HepG2 (cell line): ENCODE data around the gene NAALADL1. TPM values are rescaled to one million over a fixed set of nuclear protein-coding genes. Genes with fewer than 3 reads are reported as not detected.

Experiments used
- CHCHD3 ChIP-seq: sonication (generic); formaldehyde crosslinking; IDR thresholded peaks from 2 replicates; pipeline ENCODE4 v1.8.0; 2022; ENCODE audit warnings: mild to moderate bottlenecking, missing genetic modification reagents, moderate library complexity
- IKZF4 ChIP-seq: sonication (generic); formaldehyde crosslinking; IDR thresholded peaks from 2 replicates; pipeline ENCODE4 v1.5.1; 2020; ENCODE audit warnings: borderline replicate concordance, mild to moderate bottlenecking, low read depth, missing genetic modification reagents; ENCODE audit errors: not compliant biosample characterization
- MTERF4 ChIP-seq: sonication (generic); formaldehyde crosslinking; IDR thresholded peaks from 2 replicates; pipeline ENCODE4 v1.8.0; 2023; ENCODE audit warnings: mild to moderate bottlenecking, missing genetic modification reagents
- RFX1 ChIP-seq: fragments of 450-650 bp; IDR thresholded peaks from 2 replicates; pipeline ENCODE4 v1.6.1; 2017
- SIN3B ChIP-seq: fragments of 150-350 bp; IDR thresholded peaks from 2 replicates; pipeline ENCODE4 v1.6.1; 2014; ENCODE audit warnings: low read length
- SRY ChIP-seq: sonication (generic); formaldehyde crosslinking; IDR thresholded peaks from 2 replicates; pipeline ENCODE4 v1.8.0; 2022; ENCODE audit warnings: mild to moderate bottlenecking, missing genetic modification reagents
- TEAD2 ChIP-seq: sonication (generic); formaldehyde crosslinking; IDR thresholded peaks from 2 replicates; pipeline ENCODE4 v1.9.0; 2021; ENCODE audit warnings: missing genetic modification reagents
- ZNF12 ChIP-seq: sonication (generic); formaldehyde crosslinking; IDR thresholded peaks from 2 replicates; pipeline ENCODE4 v1.5.0; 2020; ENCODE audit warnings: missing genetic modification reagents
- ZNF225 ChIP-seq: sonication (generic); formaldehyde crosslinking; IDR thresholded peaks from 2 replicates; pipeline ENCODE4 v1.4.0; 2020; ENCODE audit warnings: mild to moderate bottlenecking, missing genetic modification reagents
- ZNF333 ChIP-seq: sonication (generic); formaldehyde crosslinking; IDR thresholded peaks from 2 replicates; pipeline ENCODE4 v1.4.0; 2020; ENCODE audit warnings: mild to moderate bottlenecking, missing genetic modification reagents, borderline replicate concordance
- ZNF33B ChIP-seq: sonication (generic); formaldehyde crosslinking; IDR thresholded peaks from 2 replicates; pipeline ENCODE4 v1.5.1; 2020; ENCODE audit warnings: mild to moderate bottlenecking, missing genetic modification reagents
- ZNF878 ChIP-seq: sonication (generic); formaldehyde crosslinking; IDR thresholded peaks from 2 replicates; pipeline ENCODE4 v1.8.1; 2023; ENCODE audit warnings: mild to moderate bottlenecking, missing genetic modification reagents, moderate library complexity
- polyA plus RNA-seq, 8 experiments: library from polyadenylated mRNA; depleted of rRNA in 3 of 8; stranded (reverse) in 7 of 8; unstranded in 1 of 8; fragments of >200 nt; fragmentation: Illumina TruSeq in 4 of 8; extraction: Trizol in 4 of 8; gene quantifications; 2 replicates each; pipeline versions ENCODE4 v1.2.1 to v1.2.3, GENCODE V29; 2011 to 2016; ENCODE audit warnings: low read depth in 4 of 8, missing spikeins in 1 of 8, mixed read lengths in 1 of 8; ENCODE audit not compliant: insufficient read depth in 1 of 8
- total RNA-seq, 5 experiments: library from RNA; depleted of rRNA; stranded (reverse); fragments of >200 nt; fragmentation: Illumina TruSeq; extraction: Trizol; gene quantifications; 2 replicates each; pipeline ENCODE4 v1.2.3, GENCODE V29; 2016; ENCODE audit warnings: low read depth in 1 of 5
- TF ChIP-seq, protein P1 (sequence below): IDR thresholded peaks from 2 replicates; pipeline ENCODE4 v1.6.1; 2016; ENCODE audit warnings: low read depth, missing genetic modification reagents, missing compliant biosample characterization
- TF ChIP-seq, protein P2 (sequence below): sonication (generic); formaldehyde crosslinking; IDR thresholded peaks from 2 replicates; pipeline ENCODE4 v1.5.1; 2020; ENCODE audit warnings: missing genetic modification reagents, mild to moderate bottlenecking, borderline replicate concordance
- TF ChIP-seq, protein P3 (sequence below): sonication (generic); formaldehyde crosslinking; conservative IDR thresholded peaks from 2 replicates; pipeline ENCODE4 v1.5.0; 2020; ENCODE audit warnings: missing genetic modification reagents

Gene NAALADL1
- total and polyA plus RNA-seq, 2 of the 13 experiments (the other 11 are each of a cell fraction or from before 2014, with no cell fraction given) = 9.3 to 33.9 TPM

DNA sequence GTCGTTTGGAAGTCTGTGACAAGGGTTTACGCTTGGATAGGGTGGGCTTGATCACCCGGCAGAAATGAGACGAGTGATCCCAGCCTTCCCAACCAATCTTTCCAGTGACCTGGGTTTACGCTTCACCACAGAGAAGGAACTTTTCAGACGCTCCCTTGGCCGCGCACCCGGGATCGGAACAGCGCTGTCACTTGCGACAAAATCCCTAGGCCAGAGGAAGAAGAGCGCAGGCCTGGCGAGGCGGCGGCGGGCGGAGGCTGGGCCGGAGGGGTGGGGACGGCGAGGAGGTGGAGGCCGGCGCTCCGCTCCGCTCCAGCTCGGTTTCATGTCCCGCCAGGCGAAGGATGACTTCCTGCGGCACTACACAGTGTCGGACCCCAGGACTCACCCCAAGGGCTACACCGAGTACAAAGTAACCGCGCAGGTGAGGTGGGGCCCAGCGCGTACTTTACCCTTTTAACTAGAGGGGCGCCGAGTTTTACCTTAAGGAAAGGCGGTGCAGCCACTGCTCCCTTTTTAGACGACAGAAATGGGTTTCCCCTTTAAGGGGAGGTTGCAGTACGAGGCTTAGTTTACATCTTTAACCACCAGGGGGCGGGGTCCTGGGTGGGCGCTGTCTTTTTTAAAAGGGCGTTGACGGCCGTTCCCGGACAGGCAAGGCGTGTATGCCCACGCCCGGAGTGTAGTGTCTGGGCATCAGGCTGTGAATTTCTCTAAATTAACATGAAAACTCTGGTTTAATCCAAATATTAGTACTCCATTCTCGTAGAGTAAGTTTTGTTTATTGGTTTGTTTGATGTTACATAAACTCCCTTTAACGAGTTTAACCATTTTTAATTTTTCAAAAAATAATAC is 30.9 kb downstream of the NAALADL1 start, which contains the start of gene SNX15 (continued):
- TF ChIP-seq, protein P1, sequence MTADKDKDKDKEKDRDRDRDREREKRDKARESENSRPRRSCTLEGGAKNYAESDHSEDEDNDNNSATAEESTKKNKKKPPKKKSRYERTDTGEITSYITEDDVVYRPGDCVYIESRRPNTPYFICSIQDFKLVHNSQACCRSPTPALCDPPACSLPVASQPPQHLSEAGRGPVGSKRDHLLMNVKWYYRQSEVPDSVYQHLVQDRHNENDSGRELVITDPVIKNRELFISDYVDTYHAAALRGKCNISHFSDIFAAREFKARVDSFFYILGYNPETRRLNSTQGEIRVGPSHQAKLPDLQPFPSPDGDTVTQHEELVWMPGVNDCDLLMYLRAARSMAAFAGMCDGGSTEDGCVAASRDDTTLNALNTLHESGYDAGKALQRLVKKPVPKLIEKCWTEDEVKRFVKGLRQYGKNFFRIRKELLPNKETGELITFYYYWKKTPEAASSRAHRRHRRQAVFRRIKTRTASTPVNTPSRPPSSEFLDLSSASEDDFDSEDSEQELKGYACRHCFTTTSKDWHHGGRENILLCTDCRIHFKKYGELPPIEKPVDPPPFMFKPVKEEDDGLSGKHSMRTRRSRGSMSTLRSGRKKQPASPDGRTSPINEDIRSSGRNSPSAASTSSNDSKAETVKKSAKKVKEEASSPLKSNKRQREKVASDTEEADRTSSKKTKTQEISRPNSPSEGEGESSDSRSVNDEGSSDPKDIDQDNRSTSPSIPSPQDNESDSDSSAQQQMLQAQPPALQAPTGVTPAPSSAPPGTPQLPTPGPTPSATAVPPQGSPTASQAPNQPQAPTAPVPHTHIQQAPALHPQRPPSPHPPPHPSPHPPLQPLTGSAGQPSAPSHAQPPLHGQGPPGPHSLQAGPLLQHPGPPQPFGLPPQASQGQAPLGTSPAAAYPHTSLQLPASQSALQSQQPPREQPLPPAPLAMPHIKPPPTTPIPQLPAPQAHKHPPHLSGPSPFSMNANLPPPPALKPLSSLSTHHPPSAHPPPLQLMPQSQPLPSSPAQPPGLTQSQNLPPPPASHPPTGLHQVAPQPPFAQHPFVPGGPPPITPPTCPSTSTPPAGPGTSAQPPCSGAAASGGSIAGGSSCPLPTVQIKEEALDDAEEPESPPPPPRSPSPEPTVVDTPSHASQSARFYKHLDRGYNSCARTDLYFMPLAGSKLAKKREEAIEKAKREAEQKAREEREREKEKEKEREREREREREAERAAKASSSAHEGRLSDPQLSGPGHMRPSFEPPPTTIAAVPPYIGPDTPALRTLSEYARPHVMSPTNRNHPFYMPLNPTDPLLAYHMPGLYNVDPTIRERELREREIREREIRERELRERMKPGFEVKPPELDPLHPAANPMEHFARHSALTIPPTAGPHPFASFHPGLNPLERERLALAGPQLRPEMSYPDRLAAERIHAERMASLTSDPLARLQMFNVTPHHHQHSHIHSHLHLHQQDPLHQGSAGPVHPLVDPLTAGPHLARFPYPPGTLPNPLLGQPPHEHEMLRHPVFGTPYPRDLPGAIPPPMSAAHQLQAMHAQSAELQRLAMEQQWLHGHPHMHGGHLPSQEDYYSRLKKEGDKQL (CRISPR knock-in tag) = no peak
- TF ChIP-seq MTERF4 = no peak
- no peak for TF ChIP-seq ZNF12
- no peak for TF ChIP-seq RFX1
- no peak for TF ChIP-seq SRY
- TF ChIP-seq, protein P2, sequence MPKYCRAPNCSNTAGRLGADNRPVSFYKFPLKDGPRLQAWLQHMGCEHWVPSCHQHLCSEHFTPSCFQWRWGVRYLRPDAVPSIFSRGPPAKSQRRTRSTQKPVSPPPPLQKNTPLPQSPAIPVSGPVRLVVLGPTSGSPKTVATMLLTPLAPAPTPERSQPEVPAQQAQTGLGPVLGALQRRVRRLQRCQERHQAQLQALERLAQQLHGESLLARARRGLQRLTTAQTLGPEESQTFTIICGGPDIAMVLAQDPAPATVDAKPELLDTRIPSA (CRISPR knock-in tag) = no peak
- TF ChIP-seq IKZF4 (CRISPR knock-in tag) = no peak
- TF ChIP-seq, protein P3, sequence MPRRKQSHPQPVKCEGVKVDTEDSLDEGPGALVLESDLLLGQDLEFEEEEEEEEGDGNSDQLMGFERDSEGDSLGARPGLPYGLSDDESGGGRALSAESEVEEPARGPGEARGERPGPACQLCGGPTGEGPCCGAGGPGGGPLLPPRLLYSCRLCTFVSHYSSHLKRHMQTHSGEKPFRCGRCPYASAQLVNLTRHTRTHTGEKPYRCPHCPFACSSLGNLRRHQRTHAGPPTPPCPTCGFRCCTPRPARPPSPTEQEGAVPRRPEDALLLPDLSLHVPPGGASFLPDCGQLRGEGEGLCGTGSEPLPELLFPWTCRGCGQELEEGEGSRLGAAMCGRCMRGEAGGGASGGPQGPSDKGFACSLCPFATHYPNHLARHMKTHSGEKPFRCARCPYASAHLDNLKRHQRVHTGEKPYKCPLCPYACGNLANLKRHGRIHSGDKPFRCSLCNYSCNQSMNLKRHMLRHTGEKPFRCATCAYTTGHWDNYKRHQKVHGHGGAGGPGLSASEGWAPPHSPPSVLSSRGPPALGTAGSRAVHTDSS = no peak
- 0 out of 2 replicates have a peak, but pooled peaks have one; percentile 23 for TF ChIP-seq ZNF878 (CRISPR knock-in tag)
- TF ChIP-seq CHCHD3 (CRISPR knock-in tag) = no peak
- peak; percentile 85; the same call in 1 of the 2 replicates for TF ChIP-seq ZNF33B (CRISPR knock-in tag)
- TF ChIP-seq ZNF333 = 0 out of 2 replicates have a peak, but pooled peaks have one; percentile 53
- TF ChIP-seq ZNF225 (CRISPR knock-in tag) = peak; percentile 89; the same call in 1 of the 2 replicates
- no peak for TF ChIP-seq TEAD2 (CRISPR knock-in tag)
- TF ChIP-seq SIN3B = no peak
